ENCODE data around the gene SPON1.

SPON1 gene

DNA sequence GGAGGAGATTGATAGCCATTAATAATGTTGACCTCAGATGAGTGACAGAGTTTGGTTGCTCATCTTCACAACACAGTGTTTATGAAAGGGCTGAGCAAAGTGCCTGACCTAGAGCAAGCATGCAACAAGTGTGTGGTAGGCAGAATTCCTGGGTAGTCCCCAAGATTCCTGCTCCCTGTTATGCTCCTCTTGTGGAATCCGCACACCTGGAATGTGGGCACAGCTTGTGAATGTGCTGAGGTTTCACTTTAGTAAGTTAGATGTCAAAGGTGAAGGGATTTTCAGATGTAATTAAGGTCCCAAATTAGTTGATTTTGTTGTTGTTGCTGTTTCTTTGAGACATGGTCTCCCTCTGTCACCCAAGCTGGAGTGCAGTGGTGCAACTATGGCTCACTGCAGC lies 20.7 kb upstream of the SPON1 start:
- DNase-seq: no peak
- H3K9me3 ChIP-seq (ENCODE audit: control extremely low read depth in 1 of 5, control insufficient read depth in 4 of 5, insufficient read depth in 2 of 5, low read depth in 1 of 5, low read length in 4 of 5): peaks cover 0 to 2% (median 0%) of the 10 kb centered on the region in 5 experiments
- H3K27ac ChIP-seq (ENCODE audit: insufficient read depth in 1 of 2, low read depth in 1 of 2, low read length in 2 of 2, poor library complexity in 1 of 2, severe bottlenecking in 2 of 2): no peak overlapping the region
- WGBS (ENCODE audit: insufficient coverage): no CpG with 5 or more reads among the region's 1 CpG
- H3K27me3 ChIP-seq (replicated peaks in 2 of 5; ENCODE audit: control insufficient read depth in 4 of 5, insufficient read depth in 5 of 5, low read length in 4 of 5): peaks cover 0 to 2% (median 0%) of the 10 kb centered on the region in 5 experiments
- no peaks in the 10 kb centered on the region for H3K36me3 ChIP-seq (ENCODE audit: control insufficient read depth in 4 of 4, insufficient read depth in 4 of 4, low read length in 3 of 4)
- ChIA-PET POLR2A (no interaction called here), CTCF (interaction anchor here (0.6 kb wide), 1 partner anchor 19 kb away, joined by 3 read pairs; no protein-coding TSS in a partner anchor)
- no peak overlapping the region for H3K4me3 ChIP-seq (ENCODE audit: control insufficient read depth in 1 of 7, extremely low read depth in 1 of 7, insufficient read depth in 4 of 7, low read depth in 2 of 7, low read length in 6 of 7)
- peaks cover 0 to 6% (median 0%) of the 10 kb centered on the region in 4 experiments for H3K4me1 ChIP-seq (ENCODE audit: control extremely low read depth in 1 of 4, control insufficient read depth in 4 of 4, insufficient read depth in 4 of 4, low read length in 3 of 4)

DNA sequence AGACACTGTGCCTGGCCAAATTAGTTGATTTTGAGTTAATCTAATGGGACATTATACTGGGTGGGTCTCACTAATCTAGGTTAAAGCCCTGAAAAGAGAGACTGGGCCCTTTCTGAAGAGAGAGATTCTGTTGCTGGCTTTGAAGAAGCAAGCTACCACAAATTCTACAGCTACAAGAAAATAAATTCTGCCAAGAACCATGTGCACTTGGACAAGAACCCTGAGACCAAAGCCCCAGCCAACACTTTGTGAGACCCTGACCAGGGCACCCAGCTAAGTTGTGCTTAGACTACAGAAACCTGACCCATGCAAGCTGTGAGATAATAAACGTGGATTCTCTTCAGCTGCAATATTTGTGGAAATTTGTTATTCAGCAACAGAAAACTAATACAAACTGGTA lies 20.1 kb upstream of the SPON1 start:
- DNase-seq: no peak
- ChIA-PET CTCF (interaction anchor here (0.6 to 1.3 kb wide), 3 partner anchors 15 to 83 kb away, joined by 3 read pairs; no protein-coding TSS in a partner anchor), POLR2A (no interaction called here)
- H3K27me3 ChIP-seq (replicated peaks in 2 of 5; ENCODE audit: control insufficient read depth in 4 of 5, insufficient read depth in 5 of 5, low read length in 4 of 5): peaks cover 0 to 2% (median 0%) of the 10 kb centered on the region in 5 experiments
- H3K36me3 ChIP-seq (ENCODE audit: control insufficient read depth in 4 of 4, insufficient read depth in 4 of 4, low read length in 3 of 4): no peaks in the 10 kb centered on the region
- no peak overlapping the region for H3K27ac ChIP-seq (ENCODE audit: insufficient read depth in 1 of 2, low read depth in 1 of 2, low read length in 2 of 2, poor library complexity in 1 of 2, severe bottlenecking in 2 of 2)
- H3K9me3 ChIP-seq (ENCODE audit: control extremely low read depth in 1 of 5, control insufficient read depth in 4 of 5, insufficient read depth in 2 of 5, low read depth in 1 of 5, low read length in 4 of 5): peaks cover 0 to 2% (median 0%) of the 10 kb centered on the region in 5 experiments
- H3K4me3 ChIP-seq (ENCODE audit: control insufficient read depth in 1 of 7, extremely low read depth in 1 of 7, insufficient read depth in 4 of 7, low read depth in 2 of 7, low read length in 6 of 7): no peak overlapping the region
- WGBS (ENCODE audit: insufficient coverage): no CpG with 5 or more reads among the region's 1 CpG
- H3K4me1 ChIP-seq (ENCODE audit: control extremely low read depth in 1 of 4, control insufficient read depth in 4 of 4, insufficient read depth in 4 of 4, low read length in 3 of 4): peaks cover 0 to 6% (median 0%) of the 10 kb centered on the region in 4 experiments

DNA sequence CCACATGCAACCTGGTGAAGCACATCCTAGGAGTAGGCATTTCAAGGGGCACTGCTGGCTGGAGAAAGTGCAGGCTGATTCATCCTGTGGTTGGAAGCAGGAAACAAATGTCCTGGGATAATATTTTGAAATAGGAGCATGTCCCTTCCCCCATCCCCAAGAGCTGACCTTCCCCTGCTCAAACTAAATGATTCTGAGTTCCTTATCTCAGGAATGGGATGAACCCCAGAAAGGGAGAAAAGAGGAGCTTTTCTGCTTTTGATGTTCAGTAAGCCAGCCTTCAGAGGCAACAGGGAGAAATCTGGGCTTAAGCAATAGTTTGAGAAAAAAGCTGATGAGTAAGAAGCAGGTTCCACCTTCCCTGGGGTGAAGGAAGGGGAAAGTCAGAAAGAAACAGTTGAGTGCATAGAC lies 19.5 kb upstream of the SPON1 start:
- no peak for DNase-seq
- no peak overlapping the region for H3K4me3 ChIP-seq (ENCODE audit: control insufficient read depth in 1 of 7, extremely low read depth in 1 of 7, insufficient read depth in 4 of 7, low read depth in 2 of 7, low read length in 6 of 7)
- POLR2A ChIA-PET: no interaction called here
- CTCF ChIA-PET: interaction anchor here (0.8 to 1.3 kb wide), 4 partner anchors 10 to 151 kb away, joined by 3 read pairs; no protein-coding TSS in a partner anchor
- no peak overlapping the region for H3K27ac ChIP-seq (ENCODE audit: insufficient read depth in 1 of 2, low read depth in 1 of 2, low read length in 2 of 2, poor library complexity in 1 of 2, severe bottlenecking in 2 of 2)
- no peaks in the 10 kb centered on the region for H3K36me3 ChIP-seq (ENCODE audit: control insufficient read depth in 4 of 4, insufficient read depth in 4 of 4, low read length in 3 of 4)
- H3K9me3 ChIP-seq (ENCODE audit: control extremely low read depth in 1 of 5, control insufficient read depth in 4 of 5, insufficient read depth in 2 of 5, low read depth in 1 of 5, low read length in 4 of 5): peaks cover 0 to 2% (median 0%) of the 10 kb centered on the region in 5 experiments
- H3K4me1 ChIP-seq (ENCODE audit: control extremely low read depth in 1 of 4, control insufficient read depth in 4 of 4, insufficient read depth in 4 of 4, low read length in 3 of 4): peaks cover 0 to 6% (median 0%) of the 10 kb centered on the region in 4 experiments
- H3K27me3 ChIP-seq (replicated peaks in 2 of 5; ENCODE audit: control insufficient read depth in 4 of 5, insufficient read depth in 5 of 5, low read length in 4 of 5): peaks cover 0 to 2% (median 0%) of the 10 kb centered on the region in 5 experiments

DNA sequence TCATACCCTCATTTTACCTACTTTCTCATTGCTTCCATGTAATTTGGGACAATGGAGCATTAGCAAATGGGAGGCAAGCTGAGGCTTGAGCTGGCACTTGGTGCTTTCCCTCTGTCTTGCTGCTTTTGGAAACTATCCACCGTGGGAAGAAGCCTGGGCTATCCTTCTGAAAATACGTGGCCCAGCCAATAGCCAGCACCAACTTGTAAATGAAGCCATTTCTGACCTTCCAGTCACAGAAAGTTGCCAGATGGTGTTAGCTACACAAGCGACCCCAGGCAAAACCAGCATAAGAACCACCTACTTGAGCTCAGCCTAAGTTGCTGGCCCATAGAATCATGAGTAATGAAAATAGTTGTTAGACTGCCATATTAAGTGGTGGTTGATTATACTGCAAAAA lies 18.5 kb upstream of the SPON1 start:
- CTCF ChIA-PET: interaction anchor here (1.2 to 4.1 kb wide), 2 partner anchors 12 to 98 kb away, joined by 3 to 26 read pairs; no protein-coding TSS in a partner anchor
- no peak for DNase-seq

DNA sequence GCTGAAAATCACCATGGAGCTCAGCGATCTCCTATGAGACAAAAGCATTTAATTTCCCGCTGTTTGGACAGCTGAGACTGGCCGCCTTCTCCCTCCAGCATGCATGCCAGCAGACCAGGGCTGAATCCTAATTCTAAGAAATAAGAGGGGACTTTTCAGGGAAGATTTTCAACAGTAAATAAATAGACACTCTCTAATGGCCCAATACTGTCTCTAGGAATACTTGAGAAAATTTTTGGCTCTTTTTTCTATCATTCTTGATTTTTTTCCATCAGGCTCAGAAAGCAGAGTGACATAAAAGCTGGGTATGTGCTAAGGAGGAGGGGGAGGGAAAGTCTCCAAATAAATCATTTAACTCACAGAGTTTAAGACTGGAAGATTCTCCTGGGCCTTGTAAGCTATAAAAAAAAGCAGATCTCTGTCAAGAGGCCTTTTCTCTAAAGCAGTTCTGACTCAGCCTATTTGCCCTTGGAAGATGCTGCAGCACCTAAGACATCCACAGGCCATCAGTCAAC lies 17.6 kb upstream of the SPON1 start:
- Histone ChIP-seq H3K4me3 (ENCODE audit: control insufficient read depth in 1 of 7, extremely low read depth in 1 of 7, insufficient read depth in 4 of 7, low read depth in 2 of 7, low read length in 6 of 7) (no peak overlapping the region), H3K4me1 (ENCODE audit: control extremely low read depth in 1 of 4, control insufficient read depth in 4 of 4, insufficient read depth in 4 of 4, low read length in 3 of 4) (peaks cover 0 to 6% (median 0%) of the 10 kb centered on the region in 4 experiments), H3K27me3 (replicated peaks in 2 of 5; ENCODE audit: control insufficient read depth in 4 of 5, insufficient read depth in 5 of 5, low read length in 4 of 5) (peaks cover 0 to 2% (median 0%) of the 10 kb centered on the region in 5 experiments), H3K9me3 (ENCODE audit: control extremely low read depth in 1 of 5, control insufficient read depth in 4 of 5, insufficient read depth in 2 of 5, low read depth in 1 of 5, low read length in 4 of 5) (no peaks in the 10 kb centered on the region), H3K27ac (ENCODE audit: insufficient read depth in 1 of 2, low read depth in 1 of 2, low read length in 2 of 2, poor library complexity in 1 of 2, severe bottlenecking in 2 of 2) (no peak overlapping the region), H3K36me3 (ENCODE audit: control insufficient read depth in 4 of 4, insufficient read depth in 4 of 4, low read length in 3 of 4) (no peaks in the 10 kb centered on the region)
- ChIA-PET POLR2A (interaction anchor here (1.0 kb wide), 1 partner anchor 22 kb away, joined by 3 read pairs; no protein-coding TSS in a partner anchor), CTCF (interaction anchor here (0.9 to 4.1 kb wide), 3 partner anchors 11 to 203 kb away, joined by 3 to 26 read pairs (median 3); no protein-coding TSS in a partner anchor)
- no peak for DNase-seq
- 100% methylated on average over 3 of the region's 3 CpGs for WGBS (ENCODE audit: insufficient coverage)

More for the DNA sequence above, 18.5 kb upstream of the SPON1 start:
- peaks cover 0 to under 1% (median 0%) of the 10 kb centered on the region in 5 experiments for H3K9me3 ChIP-seq (ENCODE audit: control extremely low read depth in 1 of 5, control insufficient read depth in 4 of 5, insufficient read depth in 2 of 5, low read depth in 1 of 5, low read length in 4 of 5)
- H3K36me3 ChIP-seq (ENCODE audit: control insufficient read depth in 4 of 4, insufficient read depth in 4 of 4, low read length in 3 of 4): no peaks in the 10 kb centered on the region
- H3K4me1 ChIP-seq (ENCODE audit: control extremely low read depth in 1 of 4, control insufficient read depth in 4 of 4, insufficient read depth in 4 of 4, low read length in 3 of 4): peaks cover 0 to 6% (median 0%) of the 10 kb centered on the region in 4 experiments
- POLR2A ChIA-PET: interaction anchor here (1.0 kb wide), 1 partner anchor 23 kb away, joined by 3 read pairs; no protein-coding TSS in a partner anchor
- H3K27ac ChIP-seq (ENCODE audit: insufficient read depth in 1 of 2, low read depth in 1 of 2, low read length in 2 of 2, poor library complexity in 1 of 2, severe bottlenecking in 2 of 2): no peak overlapping the region
- WGBS (ENCODE audit: insufficient coverage): 100% methylated on average over 2 of the region's 3 CpGs
- peaks cover 0 to 2% (median 0%) of the 10 kb centered on the region in 5 experiments for H3K27me3 ChIP-seq (replicated peaks in 2 of 5; ENCODE audit: control insufficient read depth in 4 of 5, insufficient read depth in 5 of 5, low read length in 4 of 5)
- H3K4me3 ChIP-seq (ENCODE audit: control insufficient read depth in 1 of 7, extremely low read depth in 1 of 7, insufficient read depth in 4 of 7, low read depth in 2 of 7, low read length in 6 of 7): no peak overlapping the region

DNA sequence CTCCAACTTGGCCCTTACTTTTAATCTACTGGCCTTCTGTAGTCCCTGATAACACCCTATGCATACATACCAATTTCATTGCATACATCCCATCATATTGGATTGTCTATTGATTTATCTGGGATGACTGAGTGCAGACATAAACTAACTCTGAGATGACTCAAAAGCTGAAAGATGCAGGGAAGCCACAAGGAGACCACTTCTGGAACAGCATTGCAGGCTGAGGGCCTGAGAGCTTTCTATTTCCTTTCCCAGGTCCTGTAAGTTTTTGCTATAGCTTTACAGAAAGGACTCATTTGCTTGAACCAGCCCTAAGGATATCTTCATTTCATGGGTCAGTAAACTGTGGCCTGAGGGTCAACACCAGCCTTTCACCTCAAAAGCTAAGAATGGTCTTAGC lies 15.1 kb upstream of the SPON1 start:
- ChIA-PET CTCF (interaction anchor here (1.5 to 4.1 kb wide), 3 partner anchors 8 to 201 kb away, joined by 3 to 26 read pairs (median 6); no protein-coding TSS in a partner anchor), POLR2A (no interaction called here)
- Histone ChIP-seq H3K36me3 (ENCODE audit: control insufficient read depth in 4 of 4, insufficient read depth in 4 of 4, low read length in 3 of 4) (no peaks in the 10 kb centered on the region), H3K27me3 (replicated peaks in 2 of 5; ENCODE audit: control insufficient read depth in 4 of 5, insufficient read depth in 5 of 5, low read length in 4 of 5) (peaks cover 0 to 2% (median 0%) of the 10 kb centered on the region in 5 experiments), H3K9me3 (ENCODE audit: control extremely low read depth in 1 of 5, control insufficient read depth in 4 of 5, insufficient read depth in 2 of 5, low read depth in 1 of 5, low read length in 4 of 5) (no peaks in the 10 kb centered on the region), H3K27ac (ENCODE audit: insufficient read depth in 1 of 2, low read depth in 1 of 2, low read length in 2 of 2, poor library complexity in 1 of 2, severe bottlenecking in 2 of 2) (no peak overlapping the region), H3K4me1 (ENCODE audit: control extremely low read depth in 1 of 4, control insufficient read depth in 4 of 4, insufficient read depth in 4 of 4, low read length in 3 of 4) (peaks cover 0 to 2% (median 0%) of the 10 kb centered on the region in 4 experiments), H3K4me3 (ENCODE audit: control insufficient read depth in 1 of 7, extremely low read depth in 1 of 7, insufficient read depth in 4 of 7, low read depth in 2 of 7, low read length in 6 of 7) (no peak overlapping the region)
- DNase-seq: no peak

DNA sequence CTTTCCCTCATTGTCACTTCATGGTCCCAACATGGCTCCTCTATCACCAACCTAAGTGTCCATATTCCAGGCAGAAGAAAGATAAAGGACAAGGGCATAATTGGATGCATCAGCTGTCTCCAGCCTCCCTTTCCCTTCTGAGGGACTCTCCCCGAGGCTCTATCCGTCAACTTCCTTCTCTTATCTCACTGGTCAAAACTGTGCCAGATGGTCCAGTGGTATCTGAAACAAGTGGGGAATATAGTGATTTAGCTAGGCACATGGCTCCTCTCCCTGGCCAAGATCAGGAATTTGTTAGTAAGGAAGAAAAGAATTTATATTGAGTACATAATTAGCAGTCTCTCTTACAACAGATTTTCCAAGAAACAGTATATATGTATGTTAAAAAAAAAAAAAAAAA lies 12.6 kb upstream of the SPON1 start:
- H3K27ac ChIP-seq (ENCODE audit: insufficient read depth in 1 of 2, low read depth in 1 of 2, low read length in 2 of 2, poor library complexity in 1 of 2, severe bottlenecking in 2 of 2): no peak overlapping the region
- H3K36me3 ChIP-seq (ENCODE audit: control insufficient read depth in 4 of 4, insufficient read depth in 4 of 4, low read length in 3 of 4): no peaks in the 10 kb centered on the region
- 60% methylated on average over 1 of the region's 2 CpGs for WGBS (ENCODE audit: insufficient coverage)
- no peak for DNase-seq
- CTCF ChIA-PET: interaction anchor here (1.2 kb wide), 1 partner anchor 21 kb away, joined by 3 read pairs; no protein-coding TSS in a partner anchor
- H3K9me3 ChIP-seq (ENCODE audit: control extremely low read depth in 1 of 5, control insufficient read depth in 4 of 5, insufficient read depth in 2 of 5, low read depth in 1 of 5, low read length in 4 of 5): no peaks in the 10 kb centered on the region
- H3K27me3 ChIP-seq (replicated peaks in 2 of 5; ENCODE audit: control insufficient read depth in 4 of 5, insufficient read depth in 5 of 5, low read length in 4 of 5): peaks cover 0 to 8% (median 2%) of the 10 kb centered on the region in 5 experiments
- no peak overlapping the region for H3K4me3 ChIP-seq (ENCODE audit: control insufficient read depth in 1 of 7, extremely low read depth in 1 of 7, insufficient read depth in 4 of 7, low read depth in 2 of 7, low read length in 6 of 7)
- no peaks in the 10 kb centered on the region for H3K4me1 ChIP-seq (ENCODE audit: control extremely low read depth in 1 of 4, control insufficient read depth in 4 of 4, insufficient read depth in 4 of 4, low read length in 3 of 4)
- POLR2A ChIA-PET: interaction anchor here (0.6 kb wide), 1 partner anchor 15 kb away, joined by 3 read pairs; no protein-coding TSS in a partner anchor
